ENCODE results near the gene EXOSC5. TPM values are rescaled to one million over a fixed set of nuclear protein-coding genes. Genes with fewer than 3 reads are reported as not detected.
"Not testable (repeated sequence)": the region's sequence is repeated elsewhere in the genome, so short reads cannot be mapped to it uniquely, and the experiment has no call there.

The EXOSC5 gene
- 10 to 100 TPM; 12.0 to 13.0 TPM for total RNA-seq
- 9.2 to 21.2 reads per million in 2 donors for total RNA-seq

- peaks cover 41% of the 10 kb centered on the region for H3K4me1 Mint-ChIP-seq
Observed at GRCh38 chr19:41397086-41398049, at the start of gene EXOSC5, which contains the start of gene BCKDHA. EXOSC5 (minus strand) TSS chr19:41397359; CDS start chr19:41397328, 31 bp downstream. BCKDHA (plus strand) TSS chr19:41397818; CDS start chr19:41397828, 10 bp downstream.

GRCh38 chr19:41445575-41445974 is 48.4 kb upstream of the EXOSC5 start:
- H3K27me3 Mint-ChIP-seq: peaks cover 27% of the 10 kb centered on the region
- no peaks in the 10 kb centered on the region for H3K9me3 ChIP-seq (ENCODE audit: control insufficient read depth, low read length, poor library complexity, severe bottlenecking)
- peaks cover 24% of the 10 kb centered on the region for H3K4me1 Mint-ChIP-seq
- DNase-seq: no peak
- H3K36me3 Mint-ChIP-seq (ENCODE audit: low read depth): peaks cover 12% of the 10 kb centered on the region
- no peak overlapping the region for H3K4me3 Mint-ChIP-seq
- no peak overlapping the region for H3K27ac Mint-ChIP-seq
- ATAC-seq: no peak

More at GRCh38 chr19:41397086-41398049, at the start of gene EXOSC5, which contains the start of gene BCKDHA:
- Mint-ChIP-seq H3K27ac (peak within 1 kb of the TSS; percentile 100), H3K4me3 (peak within 1 kb of the TSS; percentile 97), H3K27me3 (no peaks in the 10 kb centered on the region), H3K36me3 (ENCODE audit: low read depth) (no peaks in the 10 kb centered on the region)
- peak; percentile 98 for ATAC-seq
- H3K9me3 ChIP-seq (ENCODE audit: control insufficient read depth, low read length, poor library complexity, severe bottlenecking): no peaks in the 10 kb centered on the region
- peak; percentile 97 to 99 (median 99) for DNase-seq

GRCh38 chr19:41443813-41444455 is 46.8 kb upstream of the EXOSC5 start:
- H3K27me3 Mint-ChIP-seq: peaks cover 19% of the 10 kb centered on the region
- DNase-seq (no peak), ATAC-seq (no peak)
- H3K4me3 Mint-ChIP-seq: no peak overlapping the region
- H3K4me1 Mint-ChIP-seq: peaks cover 18% of the 10 kb centered on the region
- peaks cover 12% of the 10 kb centered on the region for H3K36me3 Mint-ChIP-seq (ENCODE audit: low read depth)
- no peaks in the 10 kb centered on the region for H3K9me3 ChIP-seq (ENCODE audit: control insufficient read depth, low read length, poor library complexity, severe bottlenecking)
- no peak overlapping the region for H3K27ac Mint-ChIP-seq

GRCh38 chr19:41442473-41443355 is 45.6 kb upstream of the EXOSC5 start, which contains the start of gene ERICH4:
ERICH4 (plus strand) TSS chr19:41443156; CDS start chr19:41443170, 14 bp downstream.
- no peaks in the 10 kb centered on the region for H3K9me3 ChIP-seq (ENCODE audit: control insufficient read depth, low read length, poor library complexity, severe bottlenecking)
- no peak within 1 kb of the TSS for H3K4me3 Mint-ChIP-seq
- peaks cover 12% of the 10 kb centered on the region for H3K36me3 Mint-ChIP-seq (ENCODE audit: low read depth)
- DNase-seq: no peak
- no peak within 1 kb of the TSS for H3K27ac Mint-ChIP-seq
- H3K4me1 Mint-ChIP-seq: peaks cover 23% of the 10 kb centered on the region
- ATAC-seq: no peak
- peaks cover 19% of the 10 kb centered on the region for H3K27me3 Mint-ChIP-seq

- Mint-ChIP-seq H3K27me3 (peaks cover 15% of the 10 kb centered on the region), H3K4me1 (peaks cover 29% of the 10 kb centered on the region), H3K36me3 (ENCODE audit: low read depth) (peaks cover 12% of the 10 kb centered on the region), H3K27ac (no peak overlapping the region), H3K4me3 (no peak overlapping the region)
- DNase-seq (no peak), ATAC-seq (no peak)
- H3K9me3 ChIP-seq (ENCODE audit: control insufficient read depth, low read length, poor library complexity, severe bottlenecking): no peaks in the 10 kb centered on the region
Observed at GRCh38 chr19:41441321-41441945, 44.3 kb upstream of the EXOSC5 start.

GRCh38 chr19:41439441-41440222 is 42.5 kb upstream of the EXOSC5 start, which contains the start of gene DMAC2:
DMAC2 (minus strand) TSS chr19:41439912; CDS start chr19:41439899, 13 bp downstream.
- Mint-ChIP-seq H3K27ac (no peak within 1 kb of the TSS), H3K4me1 (peaks cover 30% of the 10 kb centered on the region), H3K4me3 (no peak within 1 kb of the TSS), H3K27me3 (peaks cover 12% of the 10 kb centered on the region), H3K36me3 (ENCODE audit: low read depth) (peaks cover 12% of the 10 kb centered on the region)
- DNase-seq: peak; percentile 78 to 84 (median 79)
- no peaks in the 10 kb centered on the region for H3K9me3 ChIP-seq (ENCODE audit: control insufficient read depth, low read length, poor library complexity, severe bottlenecking)
- peak; percentile 100 for ATAC-seq

GRCh38 chr19:41437944-41438574 is 40.9 kb upstream of the EXOSC5 start:
- H3K9me3 ChIP-seq (ENCODE audit: control insufficient read depth, low read length, poor library complexity, severe bottlenecking): no peaks in the 10 kb centered on the region
- no peak for DNase-seq
- H3K27me3 Mint-ChIP-seq: no peaks in the 10 kb centered on the region
- H3K4me3 Mint-ChIP-seq: peak overlapping the region; percentile 82
- no peak overlapping the region for H3K27ac Mint-ChIP-seq
- H3K36me3 Mint-ChIP-seq (ENCODE audit: low read depth): peaks cover 4% of the 10 kb centered on the region
- peaks cover 24% of the 10 kb centered on the region for H3K4me1 Mint-ChIP-seq
- ATAC-seq: no peak

- H3K9me3 ChIP-seq (ENCODE audit: control insufficient read depth, low read length, poor library complexity, severe bottlenecking): no peaks in the 10 kb centered on the region
- Mint-ChIP-seq H3K36me3 (ENCODE audit: low read depth) (peaks cover 8% of the 10 kb centered on the region), H3K4me1 (peaks cover 24% of the 10 kb centered on the region), H3K4me3 (no peak overlapping the region), H3K27ac (no peak overlapping the region), H3K27me3 (no peaks in the 10 kb centered on the region)
- no peak for ATAC-seq
- DNase-seq: no peak
Observed at GRCh38 chr19:41436674-41436951, 39.5 kb upstream of the EXOSC5 start.

- DNase-seq (no peak), ATAC-seq (no peak)
- no peaks in the 10 kb centered on the region for H3K27me3 Mint-ChIP-seq
- no peak overlapping the region for H3K27ac Mint-ChIP-seq
- no peak overlapping the region for H3K4me3 Mint-ChIP-seq
- H3K36me3 Mint-ChIP-seq (ENCODE audit: low read depth): peaks cover 8% of the 10 kb centered on the region
- H3K9me3 ChIP-seq (ENCODE audit: control insufficient read depth, low read length, poor library complexity, severe bottlenecking): no peaks in the 10 kb centered on the region
- peaks cover 22% of the 10 kb centered on the region for H3K4me1 Mint-ChIP-seq
Observed at GRCh38 chr19:41435936-41436673, 38.9 kb upstream of the EXOSC5 start.

- H3K27ac Mint-ChIP-seq; DNase-seq; ATAC-seq; H3K36me3 Mint-ChIP-seq (ENCODE audit: low read depth); H3K9me3 ChIP-seq (ENCODE audit: control insufficient read depth, low read length, poor library complexity, severe bottlenecking); H3K27me3 Mint-ChIP-seq; H3K4me3 Mint-ChIP-seq: not testable (repeated sequence)
- peaks cover 18% of the 10 kb centered on the region for H3K4me1 Mint-ChIP-seq
Observed at GRCh38 chr19:41435376-41435775, 38.2 kb upstream of the EXOSC5 start.

- Mint-ChIP-seq H3K27ac (peak overlapping the region; percentile 72), H3K27me3 (no peaks in the 10 kb centered on the region), H3K4me1 (peaks cover 17% of the 10 kb centered on the region), H3K4me3 (no peak overlapping the region), H3K36me3 (ENCODE audit: low read depth) (peaks cover 4% of the 10 kb centered on the region)
- no peaks in the 10 kb centered on the region for H3K9me3 ChIP-seq (ENCODE audit: control insufficient read depth, low read length, poor library complexity, severe bottlenecking)
- no peak for DNase-seq
- ATAC-seq: no peak
Observed at GRCh38 chr19:41434450-41434849, 37.3 kb upstream of the EXOSC5 start.
